GM12875 (cell line): Measurements from ENCODE around the gene CAVIN1.
"Not testable (repeated sequence)": the region's sequence is repeated elsewhere in the genome, so short reads cannot be mapped to it uniquely, and the experiment has no call there.

Source experiments
- H3K4me3 ChIP-seq: one replicate; pipeline ENCODE4 v1.5.1; 2011; ENCODE audit warnings: low read depth, low read length, control low read depth
- TF ChIP-seq, protein P1 (sequence below): IDR thresholded peaks from 2 replicates; pipeline ENCODE4 v1.5.1; 2011; ENCODE audit warnings: low read depth, mild to moderate bottlenecking, control low read depth, inconsistent platforms, low read length, moderate library complexity, borderline replicate concordance; ENCODE audit not compliant: insufficient read depth

Gene CAVIN1

DNA sequence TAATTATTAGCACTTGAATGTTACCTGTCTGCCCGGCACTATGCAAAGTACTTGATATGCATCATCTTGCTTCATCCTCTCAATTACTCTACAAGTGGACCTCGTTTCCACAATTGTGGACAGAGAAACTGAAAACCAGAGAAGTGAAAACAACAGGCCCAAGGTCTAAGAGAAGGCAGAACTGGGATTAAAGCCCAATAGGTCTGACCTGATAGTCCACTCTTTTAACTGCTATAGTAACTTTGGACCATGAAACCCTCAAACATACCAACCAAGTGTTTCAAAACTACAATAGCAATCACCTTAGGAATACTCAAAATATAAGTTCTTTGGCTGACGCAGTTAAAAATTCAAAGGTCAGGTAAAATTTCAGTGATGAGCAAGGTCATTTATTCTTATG is 42.1 kb downstream of the CAVIN1 start:
- TF ChIP-seq, protein P1, sequence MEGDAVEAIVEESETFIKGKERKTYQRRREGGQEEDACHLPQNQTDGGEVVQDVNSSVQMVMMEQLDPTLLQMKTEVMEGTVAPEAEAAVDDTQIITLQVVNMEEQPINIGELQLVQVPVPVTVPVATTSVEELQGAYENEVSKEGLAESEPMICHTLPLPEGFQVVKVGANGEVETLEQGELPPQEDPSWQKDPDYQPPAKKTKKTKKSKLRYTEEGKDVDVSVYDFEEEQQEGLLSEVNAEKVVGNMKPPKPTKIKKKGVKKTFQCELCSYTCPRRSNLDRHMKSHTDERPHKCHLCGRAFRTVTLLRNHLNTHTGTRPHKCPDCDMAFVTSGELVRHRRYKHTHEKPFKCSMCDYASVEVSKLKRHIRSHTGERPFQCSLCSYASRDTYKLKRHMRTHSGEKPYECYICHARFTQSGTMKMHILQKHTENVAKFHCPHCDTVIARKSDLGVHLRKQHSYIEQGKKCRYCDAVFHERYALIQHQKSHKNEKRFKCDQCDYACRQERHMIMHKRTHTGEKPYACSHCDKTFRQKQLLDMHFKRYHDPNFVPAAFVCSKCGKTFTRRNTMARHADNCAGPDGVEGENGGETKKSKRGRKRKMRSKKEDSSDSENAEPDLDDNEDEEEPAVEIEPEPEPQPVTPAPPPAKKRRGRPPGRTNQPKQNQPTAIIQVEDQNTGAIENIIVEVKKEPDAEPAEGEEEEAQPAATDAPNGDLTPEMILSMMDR, result no peak
- no peak overlapping the region for H3K4me3 ChIP-seq

DNA sequence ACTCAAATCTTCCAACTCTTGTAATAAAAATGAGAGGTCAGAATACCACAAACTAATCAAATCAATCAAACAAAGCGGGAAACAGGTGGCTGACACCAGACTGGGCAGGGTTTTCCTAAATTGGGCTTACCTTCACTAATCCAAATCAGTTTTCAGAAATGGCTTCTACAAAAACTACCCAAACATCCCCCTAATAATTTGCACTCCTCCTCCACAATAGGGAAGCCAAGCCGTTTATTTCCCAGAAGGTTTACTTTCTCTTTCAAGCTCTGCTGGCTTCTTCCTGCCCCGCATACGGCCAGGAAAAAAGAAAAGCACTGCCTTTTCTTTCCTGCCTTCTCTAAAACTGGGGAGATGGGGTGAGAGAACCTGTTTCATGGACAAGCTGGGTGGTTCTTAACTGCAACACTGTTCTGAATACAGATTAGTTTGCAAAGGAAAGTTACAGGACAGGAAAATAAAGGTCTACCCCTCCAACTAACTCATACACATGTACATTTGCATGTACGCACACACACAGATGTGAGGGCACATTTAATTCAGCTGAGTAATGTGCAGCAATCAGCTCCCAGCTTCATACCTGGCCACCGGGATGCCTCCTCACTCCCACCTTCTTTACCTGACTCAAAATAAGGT is 44.0 kb downstream of the CAVIN1 start:
- TF ChIP-seq, protein P1, result no peak
- H3K4me3 ChIP-seq, result peak overlapping the region; percentile 29

DNA sequence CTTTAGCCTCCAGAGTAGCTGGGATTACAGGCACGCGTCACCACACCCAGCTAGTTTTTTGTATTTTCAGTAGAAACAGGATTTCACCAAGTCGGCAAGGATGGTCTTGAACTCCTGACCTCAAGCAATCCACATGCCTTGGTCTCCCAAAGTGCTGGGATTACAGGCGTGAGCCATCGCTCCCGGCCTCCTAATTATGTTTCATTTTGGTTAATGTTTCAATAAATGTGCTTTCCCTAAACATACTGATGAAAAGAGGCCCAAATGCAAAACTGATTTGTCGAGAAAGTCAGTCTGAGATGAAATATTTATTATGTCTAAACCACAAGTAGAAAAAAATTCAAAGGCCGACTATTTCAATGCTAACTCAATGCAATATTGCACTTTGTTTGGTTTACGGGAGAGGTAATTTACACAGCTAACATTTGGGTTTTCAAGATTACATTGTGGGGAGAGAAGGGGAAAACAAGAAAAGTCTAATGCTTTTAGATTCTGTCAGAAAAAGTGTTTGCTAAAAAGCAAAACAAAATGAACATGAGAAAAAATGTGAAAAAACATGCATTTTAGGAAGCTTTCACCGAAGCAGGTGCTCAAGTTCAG is 44.6 kb downstream of the CAVIN1 start:
- H3K4me3 ChIP-seq, result peak overlapping the region; percentile 29

DNA sequence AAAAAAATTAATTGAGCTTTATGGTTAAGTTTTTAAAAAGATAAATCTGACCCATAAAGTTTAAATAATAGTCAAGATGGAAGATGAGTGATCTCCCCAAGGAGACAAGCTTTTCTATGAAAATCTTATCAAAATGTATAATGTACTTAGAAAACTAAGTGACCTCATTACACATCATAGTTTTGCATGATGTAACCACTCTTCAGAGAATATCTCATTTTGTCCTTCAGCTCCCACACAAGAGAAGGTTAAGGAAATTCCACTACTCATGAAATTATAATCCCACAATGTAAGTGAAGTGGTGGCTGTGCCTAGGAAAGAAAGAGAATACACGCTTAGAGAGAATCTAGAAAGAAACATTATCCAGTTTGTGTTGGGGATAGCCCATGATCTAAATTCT is 49.2 kb downstream of the CAVIN1 start:
- no peak overlapping the region for H3K4me3 ChIP-seq
- TF ChIP-seq, protein P1, result no peak

More for the DNA sequence above, 44.6 kb downstream of the CAVIN1 start:
- TF ChIP-seq, protein P1, result no peak

DNA sequence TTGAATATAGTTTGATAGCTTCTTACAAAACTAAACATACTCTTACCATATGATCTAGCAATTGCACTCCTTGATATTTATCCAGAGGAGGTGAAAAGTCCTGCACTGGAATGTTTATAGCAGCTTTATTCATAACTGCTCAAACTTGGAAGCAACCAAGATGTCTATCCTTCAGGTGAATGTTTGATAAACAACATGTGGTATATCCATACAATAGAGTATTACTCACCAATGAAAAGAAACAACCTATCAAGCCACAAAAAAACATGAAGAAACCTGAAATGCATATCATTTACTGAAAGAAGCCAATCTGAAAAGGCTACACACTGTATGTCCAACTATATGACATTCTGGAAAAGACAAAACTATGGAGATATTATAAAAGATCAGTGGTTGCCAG is 50.9 kb downstream of the CAVIN1 start:
- H3K4me3 ChIP-seq, result no peak overlapping the region
- TF ChIP-seq, protein P1, result no peak

DNA sequence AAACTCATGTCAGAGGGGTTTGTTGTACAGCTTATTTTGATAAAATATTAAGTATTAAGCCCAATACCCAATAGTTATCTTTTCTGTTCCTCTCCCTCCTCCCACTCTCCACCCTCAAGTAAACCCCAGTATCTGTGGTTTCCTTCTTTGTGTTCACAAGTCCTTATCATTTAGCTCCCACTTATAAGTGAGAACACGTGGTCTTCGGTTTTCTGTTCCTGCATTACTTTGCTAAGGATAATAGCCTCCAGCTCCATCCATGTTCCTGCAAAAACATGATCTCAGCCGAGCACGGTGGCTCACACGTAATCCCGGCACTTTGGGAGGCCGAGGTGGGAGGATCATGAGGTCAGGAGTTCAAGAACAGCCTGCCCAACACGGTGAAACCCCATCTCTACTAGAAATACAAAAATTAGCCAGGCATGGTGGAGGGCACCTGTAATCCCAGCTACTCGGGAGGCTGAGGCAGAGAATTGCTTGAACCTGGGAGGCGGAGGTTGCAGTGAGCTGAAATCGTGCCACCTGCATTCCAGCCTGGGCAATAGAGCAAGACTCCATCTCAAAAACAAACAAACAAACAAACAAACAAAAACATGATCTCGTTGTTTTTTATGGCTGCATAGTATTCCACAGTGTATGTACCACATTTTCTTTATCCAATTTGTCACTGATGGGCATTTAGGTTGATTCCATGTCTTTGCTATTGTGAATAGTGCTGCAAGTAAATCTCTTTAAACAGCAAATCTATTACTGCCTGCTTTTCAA is 54.1 kb downstream of the CAVIN1 start:
- not testable (repeated sequence) for H3K4me3 ChIP-seq

DNA sequence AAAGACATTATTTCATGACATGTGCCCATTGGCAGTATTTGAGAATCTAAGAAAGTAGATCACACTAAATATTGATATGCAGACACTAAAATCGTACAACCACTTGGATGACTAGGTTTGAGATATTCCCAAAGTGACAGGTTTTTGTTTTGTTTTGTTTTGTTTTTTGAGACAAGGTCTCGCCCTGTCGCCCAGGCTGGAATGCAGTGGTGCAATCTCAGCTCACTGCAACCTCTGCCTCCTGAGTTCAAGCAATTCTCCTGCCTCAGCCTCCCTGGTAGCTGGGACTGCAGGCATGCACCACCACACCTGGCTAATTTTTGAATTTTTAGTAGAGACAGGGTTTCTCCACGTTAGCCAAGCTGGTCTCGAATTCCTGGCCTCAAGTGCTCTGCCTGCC is 54.7 kb downstream of the CAVIN1 start:
- H3K4me3 ChIP-seq, result not testable (repeated sequence)

DNA sequence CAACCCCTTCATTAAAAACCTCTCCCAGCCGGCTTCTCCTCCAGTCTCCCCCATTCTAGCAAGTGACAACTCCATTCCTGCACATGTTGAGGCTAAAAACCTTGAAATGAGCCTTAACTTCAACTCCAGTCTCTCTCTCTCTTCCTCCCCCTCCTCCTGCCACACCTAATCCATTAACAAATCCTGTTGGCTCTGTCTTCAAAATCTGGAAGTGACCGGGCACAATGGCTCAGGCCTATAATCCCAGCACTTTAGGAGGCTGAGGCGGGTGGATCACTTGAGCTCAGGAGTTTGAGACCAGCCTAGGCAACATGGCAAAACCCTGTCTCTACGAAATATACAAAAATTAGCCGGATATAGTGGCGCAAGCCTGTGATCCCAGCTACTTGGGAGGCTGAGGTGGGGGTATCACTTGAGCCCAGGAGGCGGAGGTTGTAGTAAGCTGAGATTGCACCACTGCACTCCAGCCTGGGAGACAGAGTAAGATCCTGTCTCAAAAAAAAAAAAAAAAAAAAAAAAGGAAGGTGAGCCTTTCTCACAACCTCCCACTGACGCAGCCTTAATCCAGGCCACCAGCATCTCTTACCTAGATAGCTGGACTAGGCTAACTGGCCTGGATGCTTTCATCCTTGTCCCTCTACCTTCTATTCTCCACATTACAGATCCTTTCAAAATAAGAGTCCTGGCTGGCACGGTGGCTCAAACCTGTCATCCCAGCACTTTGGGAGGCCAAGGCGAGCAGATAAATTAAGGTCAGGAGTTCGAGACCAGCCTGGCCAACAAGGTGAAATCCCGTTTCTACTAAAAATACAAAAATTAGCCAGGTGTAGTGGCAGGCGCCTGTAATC is 56.7 kb downstream of the CAVIN1 start:
- H3K4me3 ChIP-seq, result not testable (repeated sequence)
